Spleen (tissue), 7 donors: Measurements from ENCODE around the gene TMEM163.

ENCODE experiments used
- POLR2A ChIP-seq, 3 donors: fragments of 450-650 bp; IDR thresholded peaks; one replicate each; pipeline ENCODE4 v1.5.1; 2017; ENCODE audit warnings: antibody characterized with exemption in 3 of 3, mild to moderate bottlenecking in 1 of 3
- POLR2AphosphoS5 ChIP-seq, 3 donors: sonication (generic); formaldehyde crosslinking; IDR thresholded peaks; one replicate each; pipeline ENCODE4 v1.5.1; 2017; ENCODE audit warnings: antibody characterized with exemption in 3 of 3
- TF ChIP-seq, protein P1 (sequence below), 11 experiments: fragments of 200-600 bp in 7 of 11; fragments of 450-650 bp in 4 of 11; sonication (generic) in 4 of 11; IDR thresholded peaks in 8 of 11; conservative IDR thresholded peaks in 3 of 11; 1 replicate in 7 of 11; 2 replicates in 4 of 11; pipeline versions ENCODE4 v1.4.0 to v1.8.0; 2016 to 2021; ENCODE audit warnings: antibody characterized with exemption in 11 of 11, inconsistent platforms in 4 of 11, mild to moderate bottlenecking in 1 of 11
- donor health status: DM: no; HTN: no; CAD: no; lungs with moderate emphysema.
- donor health status: DM: no; HTN: no; CAD: no.
- donor health status: DM: no; HTN: no; CAD: no.

DNA sequence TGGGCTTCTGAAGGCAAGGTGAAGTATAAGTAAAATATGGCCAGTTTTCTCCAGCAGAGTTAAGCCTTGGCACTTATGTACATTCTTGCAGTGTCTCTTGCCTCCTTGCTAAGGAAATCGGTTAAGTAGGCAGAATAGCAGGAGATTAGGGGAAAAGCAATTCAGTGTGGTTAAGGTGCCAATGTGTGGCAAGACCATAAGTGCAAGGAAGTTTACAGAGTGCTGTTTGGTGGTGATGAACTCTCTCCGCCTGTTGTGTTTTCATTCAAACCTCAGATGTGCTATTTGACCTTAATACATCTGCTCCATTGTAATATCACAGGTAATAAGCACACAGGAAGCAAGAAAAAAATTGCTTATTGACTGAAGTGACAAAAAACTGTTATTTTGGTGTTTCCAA lies 308.8 kb downstream of the TMEM163 start:
- TF ChIP-seq POLR2A (IDR thresholded peaks at IDR 0.05) (no peak), POLR2AphosphoS5 (IDR thresholded peaks at IDR 0.05) (no peak)
- TF ChIP-seq, protein P1, sequence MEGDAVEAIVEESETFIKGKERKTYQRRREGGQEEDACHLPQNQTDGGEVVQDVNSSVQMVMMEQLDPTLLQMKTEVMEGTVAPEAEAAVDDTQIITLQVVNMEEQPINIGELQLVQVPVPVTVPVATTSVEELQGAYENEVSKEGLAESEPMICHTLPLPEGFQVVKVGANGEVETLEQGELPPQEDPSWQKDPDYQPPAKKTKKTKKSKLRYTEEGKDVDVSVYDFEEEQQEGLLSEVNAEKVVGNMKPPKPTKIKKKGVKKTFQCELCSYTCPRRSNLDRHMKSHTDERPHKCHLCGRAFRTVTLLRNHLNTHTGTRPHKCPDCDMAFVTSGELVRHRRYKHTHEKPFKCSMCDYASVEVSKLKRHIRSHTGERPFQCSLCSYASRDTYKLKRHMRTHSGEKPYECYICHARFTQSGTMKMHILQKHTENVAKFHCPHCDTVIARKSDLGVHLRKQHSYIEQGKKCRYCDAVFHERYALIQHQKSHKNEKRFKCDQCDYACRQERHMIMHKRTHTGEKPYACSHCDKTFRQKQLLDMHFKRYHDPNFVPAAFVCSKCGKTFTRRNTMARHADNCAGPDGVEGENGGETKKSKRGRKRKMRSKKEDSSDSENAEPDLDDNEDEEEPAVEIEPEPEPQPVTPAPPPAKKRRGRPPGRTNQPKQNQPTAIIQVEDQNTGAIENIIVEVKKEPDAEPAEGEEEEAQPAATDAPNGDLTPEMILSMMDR (IDR thresholded peaks at IDR 0.05 in 8 of 11, conservative IDR thresholded peaks at IDR 0.05 in 3 of 11): no peak
